Activated naive CD8-positive, alpha-beta T cell treated with anti-CD3 and anti-CD28 coated beads, Interleukin-2, amount 10 ng/mL, durations not matched to agents 7 days and 5 days (primary cell): ENCODE measurements around the gene LARGE1. TPM values are rescaled to one million over a fixed set of nuclear protein-coding genes. Genes with fewer than 3 reads are reported as not detected.

Experiments used
- ATAC-seq: fragments of 150-1000 bp; cut with Tn5 transposase; one replicate; pipeline ENCODE4 v1.10.0; 2021; ENCODE audit warnings: low read depth, moderate library complexity
- POLR2A ChIA-PET: fragments of 350-600 bp; sonication (Branson Sonifier 250); formaldehyde crosslinking; loops from one replicate; lab custom pipeline; 2021; ENCODE audit warnings: antibody characterized with exemption; lab: Charles Lee
- DNase-seq: peaks from one replicate; pipeline ENCODE4 v3.0.0; 2021
- H3K27ac Mint-ChIP-seq: one replicate; pipeline ENCODE4 v1.8.0; 2022; ENCODE audit warnings: mild to moderate bottlenecking, mixed read lengths
- H3K27me3 Mint-ChIP-seq: one replicate; pipeline ENCODE4 v1.8.0; 2022; ENCODE audit warnings: mild to moderate bottlenecking, moderate library complexity, mixed read lengths
- H3K36me3 Mint-ChIP-seq: one replicate; pipeline ENCODE4 v1.8.0; 2021; ENCODE audit warnings: mild to moderate bottlenecking, mixed read lengths
- H3K4me1 Mint-ChIP-seq: one replicate; pipeline ENCODE4 v1.8.0; 2021; ENCODE audit warnings: mixed read lengths
- H3K4me3 Mint-ChIP-seq: one replicate; pipeline ENCODE4 v1.8.0; 2022; ENCODE audit warnings: mild to moderate bottlenecking, moderate library complexity, mixed read lengths
- H3K9me3 Mint-ChIP-seq: one replicate; pipeline ENCODE4 v1.8.0; 2021; ENCODE audit warnings: mixed read lengths
- total RNA-seq, 2 experiments: library from RNA; stranded (reverse); gene quantifications; one replicate each; pipeline ENCODE4 v1.2.3, GENCODE V29; 2021

LARGE1 gene
- total RNA-seq, 2 experiments from 2014 or later: 0.68 to 0.75 TPM

- Mint-ChIP-seq H3K36me3 (no peaks in the 10 kb centered on the region), H3K4me3 (no peak overlapping the region), H3K27me3 (no peaks in the 10 kb centered on the region), H3K9me3 (peaks cover 9% of the 10 kb centered on the region), H3K27ac (no peak overlapping the region), H3K4me1 (no peaks in the 10 kb centered on the region)
- no peak for DNase-seq
- ATAC-seq: no peak
- POLR2A ChIA-PET: no interaction called here
These were observed 141.0 kb downstream of the LARGE1 start for GRCh38 chr22:33779243-33779642.

GRCh38 chr22:33776491-33776890 lies 143.8 kb downstream of the LARGE1 start:
- Mint-ChIP-seq H3K27me3 (no peaks in the 10 kb centered on the region), H3K4me1 (no peaks in the 10 kb centered on the region), H3K36me3 (no peaks in the 10 kb centered on the region), H3K27ac (no peak overlapping the region), H3K9me3 (peaks cover 8% of the 10 kb centered on the region), H3K4me3 (no peak overlapping the region)
- DNase-seq (no peak), ATAC-seq (no peak)
- POLR2A ChIA-PET: no interaction called here

- H3K27me3 Mint-ChIP-seq: no peaks in the 10 kb centered on the region
- no peaks in the 10 kb centered on the region for H3K4me1 Mint-ChIP-seq
- POLR2A ChIA-PET: interaction anchor here (0.7 kb wide), 1 partner anchor 299 kb away, joined by 3 read pairs; no protein-coding TSS in a partner anchor
These were observed 145.5 kb downstream of the LARGE1 start for GRCh38 chr22:33774781-33775180.

GRCh38 chr22:33772745-33773144 lies 147.5 kb downstream of the LARGE1 start:
- Mint-ChIP-seq H3K9me3 (peaks cover 8% of the 10 kb centered on the region), H3K36me3 (no peaks in the 10 kb centered on the region), H3K27me3 (no peaks in the 10 kb centered on the region), H3K4me3 (no peak overlapping the region), H3K27ac (no peak overlapping the region), H3K4me1 (no peaks in the 10 kb centered on the region)
- POLR2A ChIA-PET: no interaction called here
- no peak for DNase-seq
- no peak for ATAC-seq

More at GRCh38 chr22:33774781-33775180, 145.5 kb downstream of the LARGE1 start:
- DNase-seq (no peak), ATAC-seq (no peak)
- no peak overlapping the region for H3K27ac Mint-ChIP-seq
- H3K4me3 Mint-ChIP-seq: no peak overlapping the region
- no peaks in the 10 kb centered on the region for H3K36me3 Mint-ChIP-seq
- peaks cover 8% of the 10 kb centered on the region for H3K9me3 Mint-ChIP-seq

- Mint-ChIP-seq H3K27me3 (no peaks in the 10 kb centered on the region), H3K4me1 (no peaks in the 10 kb centered on the region), H3K27ac (no peak overlapping the region), H3K4me3 (no peak overlapping the region), H3K9me3 (peaks cover 7% of the 10 kb centered on the region), H3K36me3 (no peaks in the 10 kb centered on the region)
- POLR2A ChIA-PET: no interaction called here
- ATAC-seq (no peak), DNase-seq (no peak)
These were observed 149.1 kb downstream of the LARGE1 start for GRCh38 chr22:33771136-33771535.

GRCh38 chr22:33770723-33771122 lies 149.6 kb downstream of the LARGE1 start:
- peaks cover 10% of the 10 kb centered on the region for H3K9me3 Mint-ChIP-seq
- POLR2A ChIA-PET: no interaction called here
- H3K36me3 Mint-ChIP-seq: no peaks in the 10 kb centered on the region
- DNase-seq (no peak), ATAC-seq (no peak)
- no peak overlapping the region for H3K27ac Mint-ChIP-seq
- no peak overlapping the region for H3K4me3 Mint-ChIP-seq
- no peaks in the 10 kb centered on the region for H3K4me1 Mint-ChIP-seq
- H3K27me3 Mint-ChIP-seq: no peaks in the 10 kb centered on the region

GRCh38 chr22:33766091-33766490 lies 154.2 kb downstream of the LARGE1 start:
- Mint-ChIP-seq H3K27ac (no peak overlapping the region), H3K36me3 (no peaks in the 10 kb centered on the region), H3K27me3 (no peaks in the 10 kb centered on the region), H3K4me3 (no peak overlapping the region), H3K4me1 (no peaks in the 10 kb centered on the region), H3K9me3 (peaks cover 13% of the 10 kb centered on the region)
- DNase-seq: no peak
- ATAC-seq: no peak
- POLR2A ChIA-PET: no interaction called here

- POLR2A ChIA-PET: no interaction called here
- ATAC-seq: no peak
- Mint-ChIP-seq H3K36me3 (no peaks in the 10 kb centered on the region), H3K27me3 (no peaks in the 10 kb centered on the region), H3K4me1 (no peaks in the 10 kb centered on the region), H3K9me3 (peaks cover 16% of the 10 kb centered on the region), H3K27ac (no peak overlapping the region), H3K4me3 (no peak overlapping the region)
- no peak for DNase-seq
These were observed 161.3 kb downstream of the LARGE1 start for GRCh38 chr22:33758961-33759360.

GRCh38 chr22:33757802-33758483 lies 162.3 kb downstream of the LARGE1 start:
- no peaks in the 10 kb centered on the region for H3K36me3 Mint-ChIP-seq
- no peak overlapping the region for H3K27ac Mint-ChIP-seq
- ATAC-seq (no peak), DNase-seq (no peak)
- POLR2A ChIA-PET: no interaction called here
- H3K4me3 Mint-ChIP-seq: no peak overlapping the region
- H3K9me3 Mint-ChIP-seq: peaks cover 16% of the 10 kb centered on the region
- no peaks in the 10 kb centered on the region for H3K4me1 Mint-ChIP-seq
- no peaks in the 10 kb centered on the region for H3K27me3 Mint-ChIP-seq

- Mint-ChIP-seq H3K4me1 (no peaks in the 10 kb centered on the region), H3K4me3 (no peak overlapping the region), H3K36me3 (no peaks in the 10 kb centered on the region), H3K27me3 (no peaks in the 10 kb centered on the region), H3K9me3 (peaks cover 14% of the 10 kb centered on the region), H3K27ac (no peak overlapping the region)
- ATAC-seq (no peak), DNase-seq (no peak)
- POLR2A ChIA-PET: no interaction called here
These were observed 163.1 kb downstream of the LARGE1 start for GRCh38 chr22:33757041-33757801.

GRCh38 chr22:33756508-33756949 lies 163.7 kb downstream of the LARGE1 start:
- no peaks in the 10 kb centered on the region for H3K36me3 Mint-ChIP-seq
- DNase-seq (no peak), ATAC-seq (no peak)
- POLR2A ChIA-PET: no interaction called here
- peaks cover 15% of the 10 kb centered on the region for H3K9me3 Mint-ChIP-seq
- no peaks in the 10 kb centered on the region for H3K27me3 Mint-ChIP-seq
- no peak overlapping the region for H3K4me3 Mint-ChIP-seq
- no peaks in the 10 kb centered on the region for H3K4me1 Mint-ChIP-seq
- H3K27ac Mint-ChIP-seq: no peak overlapping the region

- no peaks in the 10 kb centered on the region for H3K27me3 Mint-ChIP-seq
- DNase-seq: no peak
- POLR2A ChIA-PET: no interaction called here
- H3K4me1 Mint-ChIP-seq: no peaks in the 10 kb centered on the region
- no peak overlapping the region for H3K27ac Mint-ChIP-seq
- H3K9me3 Mint-ChIP-seq: peaks cover 6% of the 10 kb centered on the region
- H3K36me3 Mint-ChIP-seq: no peaks in the 10 kb centered on the region
- ATAC-seq: no peak
- H3K4me3 Mint-ChIP-seq: no peak overlapping the region
These were observed 171.6 kb downstream of the LARGE1 start for GRCh38 chr22:33748714-33749113.

GRCh38 chr22:33747576-33748180 lies 172.6 kb downstream of the LARGE1 start:
- H3K4me3 Mint-ChIP-seq: no peak overlapping the region
- no peaks in the 10 kb centered on the region for H3K4me1 Mint-ChIP-seq
- no peaks in the 10 kb centered on the region for H3K27me3 Mint-ChIP-seq
- H3K9me3 Mint-ChIP-seq: peaks cover 9% of the 10 kb centered on the region
- no peaks in the 10 kb centered on the region for H3K36me3 Mint-ChIP-seq
- POLR2A ChIA-PET: no interaction called here
- DNase-seq: no peak
- ATAC-seq: no peak
- no peak overlapping the region for H3K27ac Mint-ChIP-seq

GRCh38 chr22:33747029-33747428 lies 173.2 kb downstream of the LARGE1 start:
- Mint-ChIP-seq H3K4me3 (no peak overlapping the region), H3K36me3 (no peaks in the 10 kb centered on the region), H3K27ac (no peak overlapping the region), H3K27me3 (no peaks in the 10 kb centered on the region), H3K9me3 (peaks cover 9% of the 10 kb centered on the region), H3K4me1 (no peaks in the 10 kb centered on the region)
- POLR2A ChIA-PET: no interaction called here
- DNase-seq (no peak), ATAC-seq (no peak)
